ENCODE measurements around the gene TSBP1. TPM values are rescaled to one million over a fixed set of nuclear protein-coding genes. Genes with fewer than 3 reads are reported as not detected.

The TSBP1 gene
- total RNA-seq, 2 experiments from 2014 or later, result not detected

GRCh38 chr6:32244946-32245398 lies 126.7 kb downstream of the TSBP1 start:
- intact Hi-C loops (cut with micrococcal nuclease), result loop anchor here (10.0 kb wide), 1 partner anchor 150 kb away; no protein-coding TSS in a partner anchor
- POLR2A ChIA-PET, result no interaction called here
- CTCF ChIA-PET, result interaction anchor here (0.7 to 2.3 kb wide), 27 partner anchors 9 to 542 kb away, joined by 3 to 25 read pairs (median 4); no protein-coding TSS in a partner anchor
- Mint-ChIP-seq H3K9me3 (peaks cover 6% of the 10 kb centered on the region), H3K36me3 (ENCODE audit: low read depth) (no peaks in the 10 kb centered on the region), H3K27ac (no peak overlapping the region), H3K4me3 (peak overlapping the region; percentile 1), H3K4me1 (ENCODE audit: low read depth) (peaks cover 26% of the 10 kb centered on the region), H3K27me3 (no peaks in the 10 kb centered on the region)
- ATAC-seq (peak; percentile 75), DNase-seq (peak; percentile 77)
- peak; percentile 95 for TF ChIP-seq CTCF (IDR thresholded peaks at IDR 0.05)

- no peak for ATAC-seq
- H3K27ac Mint-ChIP-seq, result no peak overlapping the region
- H3K36me3 Mint-ChIP-seq (ENCODE audit: low read depth), result no peaks in the 10 kb centered on the region
- no peak for DNase-seq
- no peak for TF ChIP-seq CTCF (IDR thresholded peaks at IDR 0.05)
- POLR2A ChIA-PET, result no interaction called here
- intact Hi-C loops (cut with micrococcal nuclease), result loop anchor here (10.0 kb wide), 1 partner anchor 151 kb away; no protein-coding TSS in a partner anchor
- CTCF ChIA-PET, result interaction anchor here (0.7 to 2.3 kb wide), 13 partner anchors 8 to 543 kb away, joined by 3 to 15 read pairs (median 4); no protein-coding TSS in a partner anchor
- H3K27me3 Mint-ChIP-seq, result no peaks in the 10 kb centered on the region
- H3K4me3 Mint-ChIP-seq, result no peak overlapping the region
- peaks cover 5% of the 10 kb centered on the region for H3K9me3 Mint-ChIP-seq
- peaks cover 26% of the 10 kb centered on the region for H3K4me1 Mint-ChIP-seq (ENCODE audit: low read depth)
Measured at GRCh38 chr6:32244270-32244669, 127.4 kb downstream of the TSBP1 start.

Other genes with a start within 250 kb of the TSBP1 start
- gene ATF6B, start 243.7 kb downstream of the TSBP1 start, total RNA-seq, result 10 to 100 TPM; 54.1 to 55.2 TPM
- 1 to 10 TPM; 5.3 to 5.8 TPM for gene FKBPL, start 241.6 kb downstream of the TSBP1 start, total RNA-seq
- gene PRRT1, start 220.0 kb downstream of the TSBP1 start, total RNA-seq, result 1 to 10 TPM; 1.1 to 1.6 TPM
- gene PPT2, start 217.8 kb downstream of the TSBP1 start, total RNA-seq, result 10 to 100 TPM; 14.4 to 21.7 TPM
- 10 to 100 TPM; 13.3 to 14.0 TPM for gene EGFL8, start 207.3 kb downstream of the TSBP1 start, total RNA-seq
- gene AGPAT1, start 195.8 kb downstream of the TSBP1 start, total RNA-seq, result 10 to 100 TPM; 24.6 to 28.7 TPM
- 10 to 100 TPM; 55.4 to 57.9 TPM for gene RNF5, start 193.5 kb downstream of the TSBP1 start, total RNA-seq
- 10 to 100 TPM; 15.5 to 16.4 TPM for gene AGER, start 187.7 kb downstream of the TSBP1 start, total RNA-seq
- 10 to 100 TPM; 59.6 to 64.2 TPM for gene PBX2, start 181.7 kb downstream of the TSBP1 start, total RNA-seq
- 10 to 100 TPM; 67.8 to 68.7 TPM for gene GPSM3, start 179.3 kb downstream of the TSBP1 start, total RNA-seq
- 1 to 10 TPM; 1.2 to 1.3 TPM for gene NOTCH4, start 147.8 kb downstream of the TSBP1 start, total RNA-seq
- gene BTNL2, start 35.3 kb upstream of the TSBP1 start, total RNA-seq, result not detected
- 1 to 10 TPM; 8.6 to 9.2 TPM for gene HLA-DRA, start 68.0 kb upstream of the TSBP1 start, total RNA-seq
- gene HLA-DRB5, start 158.4 kb upstream of the TSBP1 start, total RNA-seq, result 1 to 10 TPM; 4.9 to 5.9 TPM
- gene HLA-DRB1, start 217.9 kb upstream of the TSBP1 start, total RNA-seq, result 10 to 100 TPM; 21.8 to 22.7 TPM

All from activated CD8-positive, alpha-beta T cell treated with anti-CD3 and anti-CD28 coated beads for 36 hours (primary cell).